Colonic mucosa (tissue), 4 donors: Measurements from ENCODE around the gene EDNRB. TPM values are rescaled to one million over a fixed set of nuclear protein-coding genes. Genes with fewer than 3 reads are reported as not detected.

Experiments
- DNase-seq: peaks from one replicate; pipeline ENCODE4 v3.0.0-alpha.2; 2020
- H3K27ac ChIP-seq: fragments of 200-600 bp; one replicate; pipeline ENCODE4 v1.8.0; 2021
- H3K27me3 ChIP-seq: fragments of 200-600 bp; one replicate; pipeline ENCODE4 v1.8.0; 2021
- H3K36me3 ChIP-seq: fragments of 200-600 bp; one replicate; pipeline ENCODE4 v1.8.0; 2021
- H3K4me1 ChIP-seq: fragments of 200-600 bp; one replicate; pipeline ENCODE4 v1.8.0; 2021; ENCODE audit warnings: mild to moderate bottlenecking
- H3K4me3 ChIP-seq: fragments of 200-600 bp; one replicate; pipeline ENCODE4 v1.8.0; 2021
- H3K9ac ChIP-seq, 2 donors: one replicate each; pipeline ENCODE4 v1.7.0; 2013; ENCODE audit warnings: control low read depth in 2 of 2, low read depth in 2 of 2, low read length in 2 of 2
- H3K9me3 ChIP-seq: fragments of 200-600 bp; one replicate; pipeline ENCODE4 v1.8.0; 2021
- CTCF ChIP-seq: fragments of 200-600 bp; IDR thresholded peaks from one replicate; pipeline ENCODE4 v1.8.0; 2022; ENCODE audit warnings: antibody characterized with exemption, mild to moderate bottlenecking
- intact Hi-C: fragments of 100-400 bp; cut with DNase I; formaldehyde crosslinking; loops from one replicate; pipeline ENCODE4 v1.14.1; 2022
- total RNA-seq, 2 donors: library from RNA; stranded (reverse); fragmentation: NEBNext Ultra II Directional in 1 of 2; extraction: Animal tissue kit (Norgen Biotek cat#: 25700) in 1 of 2; gene quantifications; one replicate each; pipeline ENCODE4 v1.2.1, GENCODE V29; 2021
- donor health status: healthy.
- donor health status: DM: no; HTN: no; CAD: no.
- donor health status: DM: no; HTN: no; CAD: no.

EDNRB gene
- total RNA-seq, 2 donors from 2014 or later: 6.3 to 14.5 TPM

GRCh38 chr13:77891041-77891440 lies 27.6 kb downstream of the EDNRB start:
- Histone ChIP-seq H3K27ac (no peak overlapping the region), H3K9me3 (no peaks in the 10 kb centered on the region), H3K4me1 (no peaks in the 10 kb centered on the region), H3K4me3 (no peak overlapping the region), H3K9ac (no peak overlapping the region), H3K36me3 (no peaks in the 10 kb centered on the region), H3K27me3 (no peaks in the 10 kb centered on the region)
- no peak for TF ChIP-seq CTCF
- DNase-seq: no peak
- intact Hi-C loops: no loop called here

- H3K27ac ChIP-seq: no peak overlapping the region
- no peak for TF ChIP-seq CTCF
- H3K9me3 ChIP-seq: no peaks in the 10 kb centered on the region
These were observed 35.3 kb downstream of the EDNRB start for GRCh38 chr13:77883328-77883727.

GRCh38 chr13:77878190-77878589 lies 40.4 kb downstream of the EDNRB start:
- H3K9me3 ChIP-seq: no peaks in the 10 kb centered on the region
- H3K36me3 ChIP-seq: no peaks in the 10 kb centered on the region
- TF ChIP-seq CTCF: no peak
- no peaks in the 10 kb centered on the region for H3K27me3 ChIP-seq
- no peak overlapping the region for H3K27ac ChIP-seq
- H3K4me3 ChIP-seq: no peak overlapping the region
- DNase-seq: no peak
- intact Hi-C loops: no loop called here
- H3K9ac ChIP-seq: no peak overlapping the region
- no peaks in the 10 kb centered on the region for H3K4me1 ChIP-seq

More at GRCh38 chr13:77883328-77883727, 35.3 kb downstream of the EDNRB start:
- H3K36me3 ChIP-seq: no peaks in the 10 kb centered on the region
- intact Hi-C loops: no loop called here
- H3K4me1 ChIP-seq: no peaks in the 10 kb centered on the region
- H3K27me3 ChIP-seq: no peaks in the 10 kb centered on the region
- H3K9ac ChIP-seq: no peak overlapping the region
- no peak overlapping the region for H3K4me3 ChIP-seq
- DNase-seq: no peak

- DNase-seq: no peak
- no peak overlapping the region for H3K4me3 ChIP-seq
- H3K27me3 ChIP-seq: no peaks in the 10 kb centered on the region
- no peaks in the 10 kb centered on the region for H3K36me3 ChIP-seq
- no peaks in the 10 kb centered on the region for H3K9me3 ChIP-seq
- TF ChIP-seq CTCF: no peak
- H3K4me1 ChIP-seq: no peaks in the 10 kb centered on the region
- H3K9ac ChIP-seq: no peak overlapping the region
- H3K27ac ChIP-seq: no peak overlapping the region
- intact Hi-C loops: no loop called here
These were observed 42.5 kb downstream of the EDNRB start for GRCh38 chr13:77876176-77876575.

GRCh38 chr13:77874406-77874805 lies 44.2 kb downstream of the EDNRB start:
- Histone ChIP-seq H3K9ac (no peak overlapping the region), H3K36me3 (no peaks in the 10 kb centered on the region), H3K4me1 (no peaks in the 10 kb centered on the region), H3K4me3 (no peak overlapping the region), H3K9me3 (no peaks in the 10 kb centered on the region), H3K27me3 (no peaks in the 10 kb centered on the region), H3K27ac (no peak overlapping the region)
- no peak for DNase-seq
- intact Hi-C loops: no loop called here
- no peak for TF ChIP-seq CTCF

- intact Hi-C loops: no loop called here
- H3K27me3 ChIP-seq: no peaks in the 10 kb centered on the region
- no peak overlapping the region for H3K9ac ChIP-seq
- no peak for TF ChIP-seq CTCF
- H3K27ac ChIP-seq: no peak overlapping the region
- DNase-seq: no peak
- H3K4me3 ChIP-seq: no peak overlapping the region
- no peaks in the 10 kb centered on the region for H3K36me3 ChIP-seq
- no peaks in the 10 kb centered on the region for H3K4me1 ChIP-seq
- H3K9me3 ChIP-seq: no peaks in the 10 kb centered on the region
These were observed 45.6 kb downstream of the EDNRB start for GRCh38 chr13:77872995-77873394.
